Stimulated activated CD8-positive, alpha-beta memory T cell treated with anti-CD3 and anti-CD28 coated beads, Interleukin-12 subunit alpha, Interleukin-12 subunit beta, amount 100 ng/mL, for 24 hours (primary cell): ENCODE measurements around the gene EPS8L1.

Source experiments
- DNase-seq: peaks from one replicate; pipeline ENCODE4 v3.0.0-alpha.2; 2020; ENCODE audit errors: extremely low read depth

EPS8L1 gene

DNA sequence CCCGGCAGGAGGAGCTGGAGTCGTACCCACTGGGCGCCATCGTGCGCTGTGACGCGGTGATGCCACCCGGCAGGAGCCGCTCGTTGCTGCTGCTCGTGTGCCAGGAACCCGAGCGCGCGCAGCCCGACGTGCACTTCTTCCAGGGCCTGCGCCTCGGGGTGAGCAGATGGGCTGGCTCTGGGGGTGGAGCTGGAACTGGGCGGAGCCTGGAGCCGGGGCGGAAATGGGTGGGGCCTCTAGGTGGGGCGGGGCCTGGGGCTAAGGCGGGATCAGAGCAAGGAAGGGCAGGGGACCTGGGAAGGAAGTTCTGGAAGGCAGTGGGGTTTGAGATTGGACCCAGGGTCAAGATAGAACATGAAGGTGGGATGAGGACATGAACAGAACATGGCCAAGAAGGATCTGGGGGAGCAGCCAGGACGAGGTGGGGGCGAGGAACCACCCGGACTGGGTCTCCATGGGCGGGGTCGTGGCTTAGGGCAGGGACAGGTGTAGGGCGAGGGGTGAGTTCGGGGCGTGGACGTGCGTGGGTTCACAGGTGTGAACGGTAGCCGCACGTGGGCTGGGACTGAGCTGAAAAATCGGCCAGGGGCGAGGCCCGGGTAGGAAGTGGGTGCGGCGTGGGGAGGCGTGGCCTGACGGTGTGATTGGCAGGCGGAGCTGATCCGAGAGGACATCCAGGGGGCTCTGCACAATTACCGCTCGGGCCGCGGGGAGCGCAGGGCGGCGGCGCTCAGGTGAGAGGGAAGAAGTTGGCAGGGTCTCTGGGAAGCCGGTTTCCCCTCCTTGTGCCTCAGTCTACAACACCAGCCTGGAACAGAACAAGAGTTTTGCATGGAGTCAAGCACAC, 4.7 kb downstream of the EPS8L1 start:
- DNase-seq: no peak

- peak; percentile 62 for DNase-seq
Observed at GRCh38 chr19:55080968-55081769, 5.5 kb downstream of the EPS8L1 start.

GRCh38 chr19:55081770-55082019, 6.0 kb downstream of the EPS8L1 start:
- DNase-seq: no peak

GRCh38 chr19:55082020-55082851, 6.6 kb downstream of the EPS8L1 start:
- DNase-seq: no peak

DNA sequence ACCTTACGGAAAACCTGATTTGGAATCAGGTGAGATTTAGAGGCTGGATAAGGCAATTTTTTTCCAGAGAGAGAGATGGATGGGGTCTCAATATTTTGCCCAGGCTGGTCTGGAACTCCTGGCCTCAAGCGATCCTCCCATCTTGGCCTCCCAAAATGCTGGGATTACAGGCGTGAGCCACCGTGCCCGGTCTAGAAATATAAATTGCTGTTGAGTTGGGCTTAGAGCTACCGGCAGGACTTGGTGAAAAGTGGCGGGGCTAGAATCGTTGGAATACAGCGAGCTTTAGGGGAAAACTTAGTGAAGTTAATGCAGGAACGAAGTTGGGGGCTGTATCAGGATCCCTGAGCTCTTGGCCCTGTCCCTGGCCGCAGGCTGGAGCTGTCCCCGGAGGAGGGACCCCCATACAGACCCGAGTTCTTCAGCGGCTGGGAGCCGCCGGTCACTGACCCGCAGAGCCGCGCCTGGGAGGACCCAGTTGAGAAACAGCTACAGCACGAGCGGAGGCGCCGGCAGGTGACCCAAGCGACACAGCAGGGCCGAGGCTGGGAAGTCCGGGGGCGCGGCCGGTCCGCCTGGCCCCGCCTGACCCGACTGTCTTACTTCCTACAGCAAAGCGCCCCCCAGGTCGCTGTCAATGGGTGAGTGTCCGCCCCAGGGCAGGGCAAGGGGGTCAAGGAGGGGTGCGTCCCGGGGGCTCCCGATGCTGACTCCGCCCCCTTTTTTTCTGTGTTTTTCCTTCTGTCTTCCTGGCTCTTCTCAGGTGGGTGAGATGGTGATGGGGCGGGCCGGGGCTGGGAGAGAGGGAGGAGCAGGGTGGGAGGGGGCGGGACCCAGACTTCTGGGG, 7.6 kb downstream of the EPS8L1 start:
- DNase-seq: no peak

- no peak for DNase-seq
Observed at GRCh38 chr19:55084416-55084815, 8.7 kb downstream of the EPS8L1 start.

GRCh38 chr19:55085923-55086715, 10.4 kb downstream of the EPS8L1 start:
- DNase-seq: no peak

DNA sequence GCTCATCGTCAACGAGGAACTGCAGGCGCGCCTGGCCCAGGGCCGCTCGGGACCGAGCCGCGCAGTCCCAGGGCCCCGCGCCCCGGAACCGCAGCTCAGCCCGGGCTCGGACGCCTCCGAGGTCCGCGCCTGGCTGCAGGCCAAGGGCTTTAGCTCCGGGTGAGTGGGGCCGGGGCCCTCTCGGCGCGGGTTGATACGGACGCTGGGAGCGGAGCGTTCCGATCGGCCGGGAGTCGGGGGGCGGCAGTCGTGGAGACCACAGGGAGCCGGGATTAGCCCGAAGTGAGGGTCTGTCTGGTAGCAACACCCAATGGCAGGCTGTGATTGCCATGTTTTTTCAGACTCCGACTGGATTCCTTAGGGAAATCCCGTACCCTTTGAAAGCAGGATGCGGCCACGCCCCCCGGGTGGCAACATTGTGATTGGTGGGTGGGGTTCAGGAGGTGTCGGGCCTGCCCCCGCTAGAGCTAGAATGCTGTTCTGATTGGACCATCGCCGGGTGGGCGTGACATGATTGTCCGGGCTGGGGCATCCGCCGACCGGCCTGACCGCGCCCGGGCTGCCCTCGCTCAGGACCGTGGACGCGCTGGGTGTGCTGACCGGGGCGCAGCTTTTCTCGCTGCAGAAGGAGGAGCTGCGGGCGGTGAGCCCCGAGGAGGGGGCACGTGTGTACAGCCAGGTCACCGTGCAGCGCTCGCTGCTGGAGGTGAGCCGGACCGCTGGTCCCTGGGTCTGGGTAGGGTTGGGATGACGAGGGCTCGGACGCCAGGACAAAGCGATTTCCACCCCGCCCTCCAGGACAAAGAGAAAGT, 11.3 kb downstream of the EPS8L1 start:
- no peak for DNase-seq

- DNase-seq: no peak
Observed at GRCh38 chr19:55087542-55087901, 11.9 kb downstream of the EPS8L1 start.

GRCh38 chr19:55088021-55088451, 12.4 kb downstream of the EPS8L1 start:
- DNase-seq: no peak

- no peak for DNase-seq
Observed at GRCh38 chr19:55088543-55089341, 13.1 kb downstream of the EPS8L1 start.

GRCh38 chr19:55089342-55089944, 13.8 kb downstream of the EPS8L1 start:
- no peak for DNase-seq

DNA sequence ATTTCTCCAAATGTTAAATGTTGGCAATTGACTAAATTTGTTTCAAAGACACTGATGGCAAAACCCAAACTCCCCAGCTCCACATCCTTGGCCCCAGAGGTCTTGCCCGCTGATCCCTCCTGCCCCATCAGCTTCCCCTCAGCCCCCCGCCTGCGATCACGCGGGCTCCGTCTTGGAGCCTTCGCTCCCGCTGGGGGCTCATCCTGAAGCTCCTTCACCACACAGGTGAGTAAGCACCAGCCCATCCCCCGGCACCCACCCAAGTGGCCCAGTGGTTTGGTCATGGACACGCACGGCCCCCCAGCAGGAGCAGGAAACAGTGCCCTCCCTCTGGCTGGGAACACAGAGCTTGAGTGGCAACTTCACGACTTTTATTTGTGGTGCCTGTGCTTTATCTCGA, 14.9 kb downstream of the EPS8L1 start:
- no peak for DNase-seq

DNA sequence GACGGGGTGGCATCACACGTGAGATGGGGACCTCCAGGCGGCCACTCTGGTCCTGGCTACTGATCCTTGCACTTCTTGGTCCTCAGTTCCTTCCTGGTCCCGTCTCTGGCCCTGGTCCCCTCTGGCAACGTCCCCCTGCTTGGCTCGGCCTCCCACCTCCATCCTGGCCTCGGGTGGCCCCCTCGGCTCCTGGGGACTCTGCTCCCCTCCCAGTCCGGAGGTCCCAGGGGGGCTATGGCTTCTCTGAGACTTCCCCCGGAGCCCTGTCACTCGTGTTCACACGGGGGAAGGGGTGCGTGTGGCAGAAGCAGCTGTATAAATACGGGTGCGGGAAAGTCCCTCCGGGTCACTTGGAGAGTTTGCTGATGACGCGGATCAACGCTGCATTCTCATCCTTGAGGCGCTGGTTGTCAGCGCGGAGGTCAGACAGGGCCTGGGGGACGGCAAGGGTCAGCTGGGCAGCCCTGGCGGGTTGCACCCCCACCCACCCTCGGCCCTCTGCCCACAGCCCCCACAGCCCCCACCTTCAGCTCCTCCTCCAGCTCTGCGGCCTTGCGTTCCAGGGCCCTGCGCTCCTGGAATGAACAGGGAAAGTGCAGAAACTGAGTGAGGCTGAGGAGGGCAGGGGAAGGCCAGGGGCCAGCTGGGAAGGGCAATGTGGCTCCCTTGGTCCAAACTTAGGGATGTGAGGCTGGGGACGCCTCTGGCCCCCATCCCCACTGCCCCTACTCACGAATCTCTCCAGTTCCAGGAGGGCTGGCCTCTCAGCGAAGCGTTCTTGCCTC, 15.6 kb downstream of the EPS8L1 start:
- no peak for DNase-seq

- no peak for DNase-seq
Observed at GRCh38 chr19:55091955-55092354, 16.3 kb downstream of the EPS8L1 start.

- DNase-seq: no peak
Observed at GRCh38 chr19:55092423-55093318, 17.0 kb downstream of the EPS8L1 start.
